Neuronal stem cell (in vitro differentiated cells): ENCODE data around the gene PDE2A.

ENCODE experiments used
- DNase-seq: peaks from one replicate; pipeline ENCODE4 v3.0.0-alpha.2; 2013; ENCODE audit warnings: low spot score
- H2AFZ ChIP-seq: one replicate; pipeline ENCODE4 v1.6.1; 2013; ENCODE audit warnings: mild to moderate bottlenecking, low read length, inconsistent platforms
- H2AK5ac ChIP-seq: 2 replicates; pipeline ENCODE4 v1.6.1; 2013; ENCODE audit warnings: low read depth, mild to moderate bottlenecking, inconsistent platforms, low read length, moderate library complexity, mixed read lengths
- H2BK120ac ChIP-seq: 2 replicates; pipeline ENCODE4 v1.6.1; 2013; ENCODE audit warnings: low read depth, mild to moderate bottlenecking, inconsistent platforms, low read length, moderate library complexity, mixed read lengths
- H2BK12ac ChIP-seq: one replicate; pipeline ENCODE4 v1.6.1; 2013; ENCODE audit warnings: low read length, inconsistent platforms
- H2BK15ac ChIP-seq: 2 replicates; pipeline ENCODE4 v1.6.1; 2013; ENCODE audit warnings: mild to moderate bottlenecking, low read length, inconsistent platforms, mixed read lengths
- H2BK5ac ChIP-seq: one replicate; pipeline ENCODE4 v1.6.1; 2013; ENCODE audit warnings: inconsistent platforms, mild to moderate bottlenecking, low read length, moderate library complexity
- H3K14ac ChIP-seq: one replicate; pipeline ENCODE4 v1.6.1; 2013; ENCODE audit warnings: low read length, inconsistent platforms
- H3K18ac ChIP-seq: 2 replicates; pipeline ENCODE4 v1.6.1; 2013; ENCODE audit warnings: low read length, inconsistent platforms
- H3K23ac ChIP-seq: 2 replicates; pipeline ENCODE4 v1.6.1; 2013; ENCODE audit warnings: low read depth, mild to moderate bottlenecking, mixed read lengths, low read length, inconsistent platforms; ENCODE audit not compliant: poor library complexity
- H3K27ac ChIP-seq: replicated peaks from 3 replicates; pipeline ENCODE4 v1.5.1; 2013; ENCODE audit warnings: low read length, inconsistent platforms
- H3K27me3 ChIP-seq, 3 experiments: 2 replicates each; pipeline ENCODE4 v1.6.1; 2013; ENCODE audit warnings: low read length in 3 of 3, mild to moderate bottlenecking in 2 of 3, inconsistent platforms in 1 of 3, low read depth in 1 of 3, mixed read lengths in 1 of 3, moderate library complexity in 1 of 3; ENCODE audit not compliant: control insufficient read depth in 3 of 3, insufficient read depth in 3 of 3
- H3K36me3 ChIP-seq, 2 donors: replicated peaks in 1 of 2; 2 replicates each; pipeline ENCODE4 v1.6.1; 2013; ENCODE audit warnings: low read length in 2 of 2; ENCODE audit not compliant: control insufficient read depth in 2 of 2, insufficient read depth in 2 of 2
- H3K4ac ChIP-seq: 2 replicates; pipeline ENCODE4 v1.6.1; 2013; ENCODE audit warnings: inconsistent platforms, mild to moderate bottlenecking, low read length, moderate library complexity
- H3K4me1 ChIP-seq, 2 donors: 1 replicate in 1 of 2; 2 replicates in 1 of 2; pipeline ENCODE4 v1.6.1; 2013; ENCODE audit warnings: low read length in 2 of 2, low read depth in 1 of 2; ENCODE audit not compliant: control insufficient read depth in 2 of 2, insufficient read depth in 1 of 2
- H3K4me2 ChIP-seq: one replicate; pipeline ENCODE4 v1.6.1; 2013; ENCODE audit warnings: mild to moderate bottlenecking, low read length, inconsistent platforms; ENCODE audit not compliant: insufficient read depth, poor library complexity, severe bottlenecking
- H3K4me3 ChIP-seq, 2 donors: 2 replicates each; pipeline ENCODE4 v1.5.1; 2013; ENCODE audit warnings: low read length in 2 of 2, mild to moderate bottlenecking in 2 of 2, inconsistent platforms in 1 of 2, moderate library complexity in 1 of 2
- H3K79me1 ChIP-seq: one replicate; pipeline ENCODE4 v1.6.1; 2013; ENCODE audit warnings: low read depth, mild to moderate bottlenecking, inconsistent platforms, low read length, moderate library complexity
- H3K9ac ChIP-seq: one replicate; pipeline ENCODE4 v1.6.1; 2013; ENCODE audit warnings: mild to moderate bottlenecking, low read depth, low read length, inconsistent platforms; ENCODE audit not compliant: poor library complexity
- H3K9me3 ChIP-seq, 2 donors: replicated peaks in 1 of 2; 2 replicates each; pipeline versions ENCODE3 to v1.6.1; 2013; ENCODE audit warnings: low read length in 2 of 2, mild to moderate bottlenecking in 2 of 2, inconsistent platforms in 1 of 2, low read depth in 1 of 2, mixed read lengths in 1 of 2, moderate library complexity in 1 of 2; ENCODE audit not compliant: control insufficient read depth in 2 of 2, insufficient read depth in 1 of 2
- H4K8ac ChIP-seq: one replicate; pipeline ENCODE4 v1.6.1; 2013; ENCODE audit warnings: low read depth, mild to moderate bottlenecking, inconsistent platforms, low read length, moderate library complexity
- H4K91ac ChIP-seq: one replicate; pipeline ENCODE4 v1.6.1; 2013; ENCODE audit warnings: low read length, low read depth, mild to moderate bottlenecking, inconsistent platforms; ENCODE audit not compliant: poor library complexity
- WGBS, 2 donors: extraction: QIAGEN DNeasy Blood & Tissue Kit; methylation state at CpG; one replicate each; pipeline ENCODE4 v1.1.7; 2013; ENCODE audit warnings: missing lambda C conversion rate in 2 of 2, mixed read lengths in 1 of 2; ENCODE audit not compliant: insufficient read length in 2 of 2, insufficient replicate concordance in 1 of 2; ENCODE audit errors: extremely low coverage in 2 of 2; 5-methylcytosine and 5-hydroxymethylcytosine counted together

Gene PDE2A

DNA sequence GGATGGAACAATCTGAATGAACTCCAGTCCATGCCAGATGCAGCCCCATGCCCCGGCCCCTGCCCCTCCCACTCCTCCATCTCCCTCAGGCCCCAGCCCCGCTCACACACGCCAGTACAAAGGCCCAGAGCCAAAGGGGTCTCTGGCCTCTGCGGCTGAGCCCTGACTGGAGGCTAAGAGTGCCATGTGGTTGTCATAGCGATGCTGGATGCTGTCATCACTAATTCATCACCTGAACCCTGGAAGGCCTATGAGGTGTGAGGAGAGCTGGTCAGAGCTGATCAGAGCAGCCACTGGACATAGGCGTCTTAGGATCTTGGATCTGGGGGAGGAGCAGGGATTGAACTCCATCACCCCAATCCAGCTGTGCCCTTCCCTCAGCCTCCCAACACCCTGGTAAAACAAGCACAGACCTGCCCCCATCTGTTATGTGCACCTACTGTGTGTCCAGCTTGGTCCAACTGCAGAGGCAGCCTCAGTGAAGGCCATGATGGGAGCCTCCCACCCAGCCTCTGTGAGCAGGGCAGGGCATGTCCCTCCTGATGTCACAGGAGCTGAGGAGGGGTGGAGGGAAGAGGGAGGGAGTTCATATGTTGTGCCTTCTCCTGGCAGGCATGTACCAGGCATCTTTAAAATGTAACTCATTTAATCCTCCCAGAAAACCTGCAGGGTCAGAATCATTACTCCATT lies 16.7 kb downstream of the PDE2A start:
- Histone ChIP-seq H2BK120ac (no peak overlapping the region), H3K4me1 (peaks cover 23 to 24% of the 10 kb centered on the region in 2 donors), H3K27me3 (peaks cover 0 to 33% (median 0%) of the 10 kb centered on the region in 3 experiments), H3K79me1 (no peaks in the 10 kb centered on the region), H2BK12ac (peak overlapping the region; percentile 59), H3K18ac (peak overlapping the region; percentile 90), H3K36me3 (no peaks in the 10 kb centered on the region), H3K27ac (no peak overlapping the region), H2BK15ac (no peak overlapping the region), H4K8ac (peak overlapping the region; percentile 20), H3K9me3 (no peaks in the 10 kb centered on the region), H2AFZ (peak overlapping the region; percentile 69), H3K4me3 (no peak overlapping the region), H3K4me2 (no peak overlapping the region), H3K23ac (peak overlapping the region; percentile 90), H2AK5ac (no peak overlapping the region), H3K14ac (peak overlapping the region; percentile 56), H2BK5ac (no peak overlapping the region), H4K91ac (no peak overlapping the region), H3K9ac (no peak overlapping the region), H3K4ac (no peak overlapping the region)
- no peak for DNase-seq
- no CpG with 5 or more reads among the region's 6 CpGs for WGBS, 2 donors

- Histone ChIP-seq H2BK120ac (no peak overlapping the region), H4K91ac (no peak overlapping the region), H2AFZ (no peak overlapping the region), H3K14ac (no peak overlapping the region), H3K79me1 (no peaks in the 10 kb centered on the region), H2BK5ac (no peak overlapping the region), H2AK5ac (no peak overlapping the region), H3K36me3 (no peaks in the 10 kb centered on the region), H3K4me2 (no peak overlapping the region), H3K4ac (no peak overlapping the region), H3K9me3 (no peaks in the 10 kb centered on the region), H3K4me1 (peaks cover 24% of the 10 kb centered on the region in 2 donors), H3K23ac (no peak overlapping the region), H3K18ac (peak overlapping the region; percentile 38), H4K8ac (no peak overlapping the region), H3K27me3 (peaks cover 0 to 18% (median 0%) of the 10 kb centered on the region in 3 experiments), H2BK15ac (no peak overlapping the region), H3K4me3 (no peak overlapping the region), H3K9ac (no peak overlapping the region), H2BK12ac (no peak overlapping the region), H3K27ac (no peak overlapping the region)
- WGBS, 2 donors, result no CpG with 5 or more reads among the region's 11 CpGs
- DNase-seq, result no peak
Observed at GRCh38 chr11:72655896-72656464, 18.2 kb downstream of the PDE2A start.

GRCh38 chr11:72655014-72655413 lies 19.2 kb downstream of the PDE2A start:
- Histone ChIP-seq H3K4me1 (peaks cover 24% of the 10 kb centered on the region in 2 donors), H3K36me3 (no peaks in the 10 kb centered on the region)
- no CpG with 5 or more reads among the region's 8 CpGs for WGBS, 2 donors

DNA sequence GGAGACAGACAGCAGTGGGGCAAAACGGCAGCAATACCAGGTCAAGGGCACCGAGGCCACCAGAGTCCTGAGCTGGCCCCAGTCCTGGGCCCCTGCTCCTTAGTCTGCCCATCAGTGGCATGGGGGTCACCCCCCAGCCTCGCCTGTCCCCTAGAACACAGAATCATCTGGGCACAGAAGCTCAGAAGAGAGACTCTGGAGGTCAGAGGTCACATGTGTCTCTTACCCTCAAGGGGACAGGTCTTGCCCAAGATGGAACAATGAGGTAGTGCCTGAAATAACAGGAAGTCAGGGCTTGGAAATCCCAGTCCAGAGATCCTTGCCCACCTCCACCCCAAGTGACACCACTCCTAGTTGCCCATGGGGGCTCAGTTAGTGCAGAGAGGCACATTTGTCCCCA lies 20.6 kb downstream of the PDE2A start:
- no peak overlapping the region for H4K91ac ChIP-seq
- no peak overlapping the region for H2AFZ ChIP-seq
- H2BK5ac ChIP-seq, result no peak overlapping the region
- H3K4me3 ChIP-seq, result no peak overlapping the region
- no peak overlapping the region for H3K14ac ChIP-seq
- H2BK12ac ChIP-seq, result peak overlapping the region; percentile 64
- WGBS, 2 donors, result no CpG with 5 or more reads among the region's 3 CpGs
- no peak overlapping the region for H2BK120ac ChIP-seq
- no peak overlapping the region for H2BK15ac ChIP-seq
- peaks cover 24% of the 10 kb centered on the region in 2 donors for H3K4me1 ChIP-seq
- no peak overlapping the region for H3K9ac ChIP-seq
- no peaks in the 10 kb centered on the region for H3K27me3 ChIP-seq
- H3K27ac ChIP-seq, result no peak overlapping the region
- H3K36me3 ChIP-seq, result no peaks in the 10 kb centered on the region
- peak overlapping the region; percentile 78 for H3K18ac ChIP-seq
- H3K4ac ChIP-seq, result no peak overlapping the region
- peak overlapping the region; percentile 36 for H2AK5ac ChIP-seq
- no peaks in the 10 kb centered on the region for H3K79me1 ChIP-seq
- no peak overlapping the region for H4K8ac ChIP-seq
- H3K4me2 ChIP-seq, result no peak overlapping the region
- DNase-seq, result no peak
- H3K23ac ChIP-seq, result no peak overlapping the region
- H3K9me3 ChIP-seq, result no peaks in the 10 kb centered on the region

More at GRCh38 chr11:72655014-72655413, 19.2 kb downstream of the PDE2A start:
- Histone ChIP-seq H3K79me1 (no peaks in the 10 kb centered on the region), H3K9me3 (no peaks in the 10 kb centered on the region), H3K9ac (peak overlapping the region; percentile 7), H3K4me3 (no peak overlapping the region), H2AK5ac (peak overlapping the region; percentile 67), H3K18ac (peak overlapping the region; percentile 50), H2BK12ac (peak overlapping the region; percentile 26), H4K8ac (no peak overlapping the region), H3K23ac (peak overlapping the region; percentile 13), H2BK15ac (no peak overlapping the region), H3K14ac (peak overlapping the region; percentile 86), H3K4ac (no peak overlapping the region), H2BK120ac (peak overlapping the region; percentile 49), H2AFZ (no peak overlapping the region), H3K4me2 (no peak overlapping the region), H2BK5ac (no peak overlapping the region), H4K91ac (peak overlapping the region; percentile 34), H3K27me3 (peaks cover 0 to 10% (median 0%) of the 10 kb centered on the region in 3 experiments), H3K27ac (no peak overlapping the region)
- DNase-seq, result no peak
